Measurements from ENCODE around the gene PLOD2. TPM values are rescaled to one million over a fixed set of nuclear protein-coding genes. Genes with fewer than 3 reads are reported as not detected.

The PLOD2 gene
- total and polyA plus RNA-seq, 2 of the 8 experiments (the other 6 are each of a cell fraction or from before 2014, with no cell fraction given), result 4.0 to 28.7 TPM

- H4K91ac ChIP-seq (replicated peaks; ENCODE audit: insufficient read length, low read length), result no peak overlapping the region
- H3K27me3 ChIP-seq (replicated peaks in 1 of 4; ENCODE audit: control insufficient read depth in 3 of 4, extremely low read depth in 1 of 4, insufficient read depth in 3 of 4, low read length in 3 of 4), result peaks cover 0 to 6% (median 1%) of the 10 kb centered on the region in 4 experiments; a peak in 3 of 7 replicates
- H2BK15ac ChIP-seq (ENCODE audit: low read length), result no peak overlapping the region
- no peaks in the 10 kb centered on the region for H3K36me3 ChIP-seq (ENCODE audit: control insufficient read depth in 2 of 4, insufficient read depth in 4 of 4, low read length in 3 of 4)
- FAIRE-seq, result no peak
- H4K8ac ChIP-seq (ENCODE audit: extremely low read depth, insufficient read depth, low read length), result no peak overlapping the region
- H3K14ac ChIP-seq (ENCODE audit: insufficient read length), result no peak overlapping the region
- no peak overlapping the region for H2BK20ac ChIP-seq (ENCODE audit: low read length)
- no peak for DNase-seq (ENCODE audit: low read depth in 1 of 2, low spot score in 2 of 2)
- H2BK5ac ChIP-seq (ENCODE audit: low read depth, low read length), result no peak overlapping the region
- H2BK12ac ChIP-seq (ENCODE audit: low read depth, low read length), result no peak overlapping the region
- no peak overlapping the region for H3K9ac ChIP-seq (replicated peaks in 1 of 4; ENCODE audit: extremely low read depth in 1 of 4, low read depth in 3 of 4, low read length in 3 of 4)
- no peak overlapping the region for H3K4me2 ChIP-seq (ENCODE audit: insufficient read depth in 1 of 2, low read depth in 2 of 2, low read length in 2 of 2)
- peaks cover 0 to 4% (median 3%) of the 10 kb centered on the region in 4 experiments; a peak in 3 of 7 replicates for H3K4me1 ChIP-seq (replicated peaks in 1 of 4; ENCODE audit: control insufficient read depth in 3 of 4, insufficient read depth in 4 of 4, low read length in 3 of 4)
- CTCF ChIA-PET (ENCODE audit: partially characterized antibody), result interaction anchor here (0.9 to 1.5 kb wide), 2 partner anchors 14 to 26 kb away, joined by 4 to 6 read pairs; no protein-coding TSS in a partner anchor
- no peaks in the 10 kb centered on the region for H4K20me1 ChIP-seq (replicated peaks in 1 of 2; ENCODE audit: control insufficient read depth in 1 of 2, insufficient read depth in 2 of 2, low read length in 2 of 2)
- no peak overlapping the region for H3K4ac ChIP-seq (replicated peaks; ENCODE audit: insufficient read length, low read depth, low read length)
- H3K79me2 ChIP-seq (ENCODE audit: control insufficient read depth in 1 of 2, insufficient read depth in 2 of 2, low read length in 2 of 2), result peaks cover 0 to 13% of the 10 kb centered on the region in 2 experiments; a peak in 2 of 4 replicates
- WGBS, 2 experiments (ENCODE audit: extremely low coverage in 1 of 2, insufficient coverage in 1 of 2, insufficient read length in 1 of 2, insufficient replicate concordance in 2 of 2, low coverage in 1 of 2, low lambda C conversion rate in 2 of 2, missing lambda C conversion rate in 1 of 2), result 97% methylated on average over 2 of the region's 2 CpGs; no CpG with 5 or more reads in 1 of the 2 experiments
- H3K9me3 ChIP-seq (ENCODE audit: insufficient read depth in 2 of 2, low read depth in 1 of 2, low read length in 1 of 2), result no peaks in the 10 kb centered on the region
- no peak overlapping the region for H2AFZ ChIP-seq (ENCODE audit: low read length)
- H4K5ac ChIP-seq (ENCODE audit: insufficient read length, low read depth, low read length), result no peak overlapping the region
- H2BK120ac ChIP-seq (replicated peaks; ENCODE audit: low read depth, low read length), result no peak overlapping the region
- TF ChIP-seq POU5F1 (IDR thresholded peaks at IDR 0.05; ENCODE audit: low read depth, low read length) (no peak), SRF (IDR thresholded peaks at IDR 0.05; ENCODE audit: low read depth, low read length) (no peak), EP300 (IDR thresholded peaks at IDR 0.05; ENCODE audit: borderline replicate concordance in 1 of 2, low read depth in 2 of 2, low read length in 2 of 2) (no peak), CTBP2 (IDR thresholded peaks at IDR 0.05; ENCODE audit: borderline replicate concordance, insufficient read depth, insufficient read length, low read length) (no peak)
- POLR2A ChIA-PET (ENCODE audit: partially characterized antibody), result no interaction called here
- H3K23ac ChIP-seq (ENCODE audit: insufficient read length), result no peak overlapping the region
- H3K4me3 ChIP-seq (ENCODE audit: extremely low read depth in 1 of 4, insufficient read depth in 2 of 4, low read depth in 3 of 4, low read length in 4 of 4), result no peak overlapping the region
- no peak overlapping the region for H3K56ac ChIP-seq (replicated peaks; ENCODE audit: insufficient read length, low read depth, low read length)
- no peak overlapping the region for H2AK5ac ChIP-seq (ENCODE audit: low read depth, low read length)
- H3K23me2 ChIP-seq (ENCODE audit: low read depth, low read length), result peaks cover 11% of the 10 kb centered on the region
- no peak overlapping the region for H3K18ac ChIP-seq (ENCODE audit: extremely low read depth, low read length)
- no peak overlapping the region for H3K27ac ChIP-seq (ENCODE audit: low read depth, low read length)
- H3K79me1 ChIP-seq (ENCODE audit: low read depth, low read length), result no peaks in the 10 kb centered on the region
These were observed 2.6 kb upstream of the PLOD2 start for GRCh38 chr3:146163584-146163983.

Measured in H1 (cell line).